GM12878 (cell line): ENCODE measurements around the gene MYL3. TPM values are rescaled to one million over a fixed set of nuclear protein-coding genes. Genes with fewer than 3 reads are reported as not detected.

Source experiments
- ATAC-seq: fragments of 200-7000 bp; cut with Tn5 transposase; 3 replicates; pipeline ENCODE4 v1.9.1; 2020; ENCODE audit warnings: mild to moderate bottlenecking, moderate library complexity
- BruUV-seq: library from RNA; stranded (reverse); fragments of 400-500 nt; replicated peaks from 2 replicates; lab custom pipeline; 2021; lab: Mats Ljungman, UMichigan
- CTCF ChIA-PET: fragments of 300-600 bp; sonication (Branson Sonifier 250); formaldehyde crosslinking; extraction: SDS; loops from one replicate; lab custom pipeline; 2021; ENCODE audit warnings: inconsistent platforms; lab: Yijun Ruan, JAX
- POLR2A ChIA-PET: fragments of 350-600 bp; formaldehyde crosslinking; extraction: SDS; loops from one replicate; lab custom pipeline; 2021; ENCODE audit warnings: inconsistent platforms; lab: Charles Lee
- RAD21 ChIA-PET: fragments of 300-600 bp; sonication (Branson Sonifier 250); formaldehyde crosslinking; loops from one replicate; lab custom pipeline; 2023; ENCODE audit warnings: antibody characterized with exemption; ENCODE audit not compliant: unreplicated experiment; lab: Charles Lee
- SMC1A ChIA-PET: fragments of 300-600 bp; sonication (Branson Sonifier 250); formaldehyde crosslinking; loops from one replicate; lab custom pipeline; 2023; ENCODE audit not compliant: unreplicated experiment, uncharacterized antibody; lab: Charles Lee
- DNase-seq: peaks from one replicate; pipeline ENCODE4 v3.0.0-alpha.2; 2011; ENCODE audit warnings: low read depth, low spot score
- FAIRE-seq: peaks from 3 replicates; lab custom pipeline; 2011; peaks lifted over from hg19 to GRCh38; lab: Jason Lieb, UNC
- H2AFZ ChIP-seq: 2 replicates; pipeline ENCODE4 v1.6.0; 2011; ENCODE audit warnings: low read depth, low read length, control low read depth; ENCODE audit not compliant: control insufficient read depth
- H3K27ac ChIP-seq: 2 replicates; pipeline ENCODE4 v1.5.1; 2011; ENCODE audit warnings: control low read depth; ENCODE audit not compliant: control insufficient read depth, insufficient read depth
- H3K27me3 ChIP-seq, 2 experiments: replicated peaks in 1 of 2; 2 replicates each; pipeline versions ENCODE4 v1.6.0 to v1.6.1; 2011; ENCODE audit warnings: low read length in 1 of 2; ENCODE audit not compliant: control insufficient read depth in 2 of 2, insufficient read depth in 2 of 2
- H3K36me3 ChIP-seq, 2 experiments: 2 replicates each; pipeline ENCODE4 v1.5.1; 2011; ENCODE audit warnings: low read length in 1 of 2; ENCODE audit not compliant: control insufficient read depth in 2 of 2, insufficient read depth in 2 of 2
- H3K4me1 ChIP-seq: 2 replicates; pipeline ENCODE4 v1.6.1; 2011; ENCODE audit warnings: mild to moderate bottlenecking, low read length, moderate library complexity, mixed read lengths; ENCODE audit not compliant: control insufficient read depth, insufficient read depth
- H3K4me2 ChIP-seq: 2 replicates; pipeline ENCODE4 v1.6.0; 2011; ENCODE audit warnings: control low read depth; ENCODE audit not compliant: control insufficient read depth, insufficient read depth
- H3K4me3 ChIP-seq: fragments of 200-600 bp; sonication (generic); 2 replicates; pipeline ENCODE4 v1.5.1; 2016
- H3K79me2 ChIP-seq: 2 replicates; pipeline ENCODE4 v1.6.0; 2011; ENCODE audit warnings: low read length; ENCODE audit not compliant: control insufficient read depth, insufficient read depth
- H3K9ac ChIP-seq: 2 replicates; pipeline ENCODE4 v1.8.0; 2011; ENCODE audit warnings: low read length, control low read depth, mixed read lengths; ENCODE audit not compliant: control insufficient read depth, insufficient read depth
- H3K9me3 ChIP-seq: replicated peaks from 3 replicates; pipeline ENCODE4 v1.5.1; 2011; ENCODE audit warnings: mild to moderate bottlenecking, low read length; ENCODE audit not compliant: control insufficient read depth, insufficient read depth
- H4K20me1 ChIP-seq: 2 replicates; pipeline ENCODE4 v1.6.0; 2011; ENCODE audit not compliant: control insufficient read depth, insufficient read depth
- ASH2L ChIP-seq: fragments of 300-600, 200-600 bp; sonication (generic); IDR thresholded peaks from 2 replicates; pipeline ENCODE4 v1.6.1; 2017; ENCODE audit warnings: low read depth, mild to moderate bottlenecking, borderline replicate concordance
- BACH1 ChIP-seq: fragments of 450-650 bp; IDR thresholded peaks from 2 replicates; pipeline ENCODE4 v1.6.1; 2017; ENCODE audit warnings: mild to moderate bottlenecking, borderline replicate concordance
- ELK1 ChIP-seq: IDR thresholded peaks from 2 replicates; pipeline ENCODE4 v1.6.1; 2012; ENCODE audit warnings: low read depth, low read length, improper control_type of control experiment
- FOS ChIP-seq: IDR thresholded peaks from 3 replicates; pipeline ENCODE4 v1.6.1; 2011; ENCODE audit warnings: borderline replicate concordance; ENCODE audit not compliant: insufficient read length; ENCODE audit errors: extremely low read depth
- GATAD2B ChIP-seq: fragments of 450-650 bp; conservative IDR thresholded peaks from 2 replicates; pipeline ENCODE4 v1.6.1; 2017; ENCODE audit warnings: low read depth, mild to moderate bottlenecking, moderate library complexity
- HDAC6 ChIP-seq: fragments of 200-600 bp; sonication (generic); IDR thresholded peaks from one replicate; pipeline ENCODE4 v1.8.0; 2017; ENCODE audit warnings: antibody characterized with exemption; ENCODE audit not compliant: unreplicated experiment
- IKZF1 ChIP-seq: fragments of 450-650 bp; conservative IDR thresholded peaks from 2 replicates; pipeline ENCODE4 v1.6.1; 2017; ENCODE audit warnings: antibody characterized with exemption, mild to moderate bottlenecking
- IRF4 ChIP-seq: IDR thresholded peaks from 2 replicates; pipeline ENCODE4 v1.6.1; 2011; ENCODE audit warnings: low read depth, low read length
- JUNB ChIP-seq: IDR thresholded peaks from 2 replicates; pipeline ENCODE4 v1.6.1; 2016; ENCODE audit warnings: antibody characterized with exemption, mild to moderate bottlenecking
- NFXL1 ChIP-seq: fragments of 450-650 bp; IDR thresholded peaks from 2 replicates; pipeline ENCODE4 v1.6.1; 2017; ENCODE audit warnings: antibody characterized with exemption, mild to moderate bottlenecking, borderline replicate concordance
- NFYA ChIP-seq: IDR thresholded peaks from 2 replicates; pipeline ENCODE4 v1.6.1; 2011; ENCODE audit warnings: low read depth, mild to moderate bottlenecking, low read length, improper control_type of control experiment, borderline replicate concordance
- POLR2A ChIP-seq: IDR thresholded peaks from 2 replicates; pipeline ENCODE4 v1.6.1; 2011; ENCODE audit warnings: low read depth, mild to moderate bottlenecking, low read length
- PRDM15 ChIP-seq: fragments of 450-650 bp; formaldehyde crosslinking; IDR thresholded peaks from 2 replicates; pipeline ENCODE4 v1.4.0; 2020; ENCODE audit warnings: mild to moderate bottlenecking, moderate library complexity
- RB1 ChIP-seq: fragments of 450-650 bp; formaldehyde crosslinking; IDR thresholded peaks from 2 replicates; pipeline ENCODE4 v1.6.1; 2017; ENCODE audit warnings: mild to moderate bottlenecking, borderline replicate concordance
- RFX5 ChIP-seq: IDR thresholded peaks from 2 replicates; pipeline ENCODE4 v1.6.1; 2011; ENCODE audit warnings: low read depth, low read length, improper control_type of control experiment
- SIN3A ChIP-seq: IDR thresholded peaks from 2 replicates; pipeline ENCODE4 v1.6.1; 2012; ENCODE audit warnings: low read depth, low read length, improper control_type of control experiment
- USF2 ChIP-seq: IDR thresholded peaks from 2 replicates; pipeline ENCODE4 v1.6.1; 2011; ENCODE audit warnings: low read depth, low read length, improper control_type of control experiment, borderline replicate concordance
- YY1 ChIP-seq: IDR thresholded peaks from 2 replicates; pipeline ENCODE4 v1.6.1; 2011; ENCODE audit warnings: low read depth, mild to moderate bottlenecking, low read length
- ZNF274 ChIP-seq: IDR thresholded peaks from one replicate; pipeline ENCODE4 v1.8.0; 2011; ENCODE audit not compliant: insufficient read length, insufficient read depth
- WGBS: methylation state at CpG from one replicate; pipeline ENCODE4 v1.1.6; 2016; ENCODE audit warnings: low lambda C conversion rate; ENCODE audit not compliant: insufficient replicate concordance, insufficient coverage; ENCODE audit errors: missing lambda C conversion rate; 5-methylcytosine and 5-hydroxymethylcytosine counted together
- in situ Hi-C: fragments of 300-500 bp; cut with MboI; formaldehyde crosslinking; loops from 9 replicates; pipeline ENCODE4 v1.14.3; 2018; ENCODE audit warnings: mixed read lengths
- intact Hi-C: fragments of 100-400 bp; cut with micrococcal nuclease; formaldehyde crosslinking; loops from one replicate; pipeline ENCODE4 v1.14.2; 2022; ENCODE audit not compliant: unreplicated experiment
- polyA plus RNA-seq, 11 experiments: library from polyadenylated mRNA; depleted of rRNA in 4 of 11; unstranded in 6 of 11; stranded (reverse) in 5 of 11; fragments of >200 nt; fragmentation: Nextera tagmentation in 4 of 11; fragmentation: Illumina TruSeq in 1 of 11; extraction: Ambion mirVana in 4 of 11; extraction: Trizol in 1 of 11; gene quantifications; 1 replicate in 1 of 11; 2 replicates in 10 of 11; pipeline versions ENCODE4 v1.2.1 to v1.2.3, GENCODE V29; 2011 to 2016; ENCODE audit warnings: inconsistent platforms in 2 of 11, missing spikeins in 2 of 11, low read depth in 1 of 11
- total RNA-seq, 4 experiments: library from RNA; depleted of rRNA in 3 of 4; stranded (reverse); fragments of >200 nt in 3 of 4; fragmentation: Illumina TruSeq in 1 of 4; extraction: Trizol in 1 of 4; gene quantifications; 2 replicates each; pipeline versions ENCODE4 v1.2.1 to v1.2.3, GENCODE V29; 2013 to 2021

Gene MYL3
- total and polyA plus RNA-seq, 10 of the 15 experiments (the other 5 are each of a cell fraction or from before 2014, with no cell fraction given) = 0.40 TPM; not detected in 9

DNA sequence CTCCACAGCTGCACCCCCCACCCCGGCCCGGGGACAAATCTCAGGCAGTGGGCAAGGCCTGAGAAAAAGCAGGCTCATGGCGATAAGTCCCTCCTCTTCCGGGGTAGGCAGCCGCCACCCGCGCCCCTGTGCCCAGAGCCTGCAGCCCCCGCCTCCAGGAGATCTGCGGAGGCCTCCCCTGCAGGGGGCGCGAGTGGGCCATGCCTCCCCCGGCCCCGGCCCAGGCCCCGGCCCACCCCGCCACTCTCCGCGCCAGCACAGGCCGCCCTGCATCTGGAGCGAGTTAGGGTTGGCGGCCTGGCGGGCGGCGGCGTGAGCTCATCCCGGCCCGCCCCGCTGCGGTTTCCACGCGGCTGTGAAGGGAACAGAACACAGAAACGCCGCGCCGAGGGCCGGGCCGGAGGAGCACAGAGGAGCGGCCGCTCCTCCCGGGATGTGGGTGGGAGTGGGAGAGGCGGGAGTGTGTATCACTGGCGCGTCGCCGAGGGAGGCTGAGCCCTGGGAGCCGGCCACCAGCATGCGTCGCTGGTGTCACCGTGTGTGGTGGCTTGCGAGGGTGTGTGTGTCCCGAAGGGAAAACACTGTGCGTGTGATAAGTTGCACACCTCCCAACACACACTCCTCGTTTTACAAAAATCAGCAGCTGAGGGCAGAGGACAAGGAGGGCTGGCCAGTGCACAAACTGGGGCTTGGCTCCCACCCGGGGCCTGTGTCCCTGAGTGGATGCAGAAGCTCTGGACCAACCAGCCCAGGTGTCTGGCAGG, 17.2 kb downstream of the MYL3 start:
- intact Hi-C loops = no loop called here
- TF ChIP-seq POLR2A (peak; percentile 67), IKZF1 (peak; percentile 64), ASH2L (no peak), PRDM15 (CRISPR knock-in tag) (no peak), NFYA (no peak), RFX5 (no peak), SIN3A (no peak), ELK1 (0 out of 2 replicates have a peak, but pooled peaks have one; percentile 10), BACH1 (0 out of 2 replicates have a peak, but pooled peaks have one; percentile 10), GATAD2B (peak; percentile 62), JUNB (no peak), IRF4 (no peak), YY1 (peak; percentile 64), RB1 (no peak), FOS (no peak), ZNF274 (no peak), USF2 (no peak), NFXL1 (peak; percentile 70; the same call in 1 of the 2 replicates), HDAC6 (no peak)

More for the DNA sequence above, 17.2 kb downstream of the MYL3 start:
- CTCF ChIA-PET = interaction anchor here (0.7 to 2.1 kb wide), 15 partner anchors 14 to 577 kb away, joined by 3 to 7 read pairs (median 3); no protein-coding TSS in a partner anchor
- DNase-seq (no peak), ATAC-seq (peak; percentile 92), FAIRE-seq (no peak)
- Histone ChIP-seq H3K79me2 (no peaks in the 10 kb centered on the region), H3K9ac (peak overlapping the region; percentile 80), H3K9me3 (peaks cover 2% of the 10 kb centered on the region; the same call in 1 of the 3 replicates), H4K20me1 (no peaks in the 10 kb centered on the region), H3K27me3 (no peaks in the 10 kb centered on the region), H3K36me3 (no peaks in the 10 kb centered on the region), H3K27ac (peak overlapping the region; percentile 52), H3K4me3 (peak overlapping the region; percentile 41; the same call in 1 of the 2 replicates), H2AFZ (peak overlapping the region; percentile 97), H3K4me2 (peak overlapping the region; percentile 89), H3K4me1 (peaks cover 9% of the 10 kb centered on the region)
- WGBS = 5% methylated on average over 33 of the region's 53 CpGs
- in situ Hi-C loops = no loop called here
- RAD21 ChIA-PET = interaction anchor here (1.0 to 1.5 kb wide), 3 partner anchors 16 to 67 kb away, joined by 3 to 4 read pairs (median 4); no protein-coding TSS in a partner anchor
- BruUV-seq = no TSS peak
- POLR2A ChIA-PET = interaction anchor here (0.5 to 1.0 kb wide), 2 partner anchors 22 to 872 kb away, joined by 3 to 7 read pairs; no protein-coding TSS in a partner anchor
- SMC1A ChIA-PET = interaction anchor here (1.0 to 1.3 kb wide), 3 partner anchors 16 to 25 kb away, joined by 3 to 4 read pairs (median 3); no protein-coding TSS in a partner anchor
